GM12872 (cell line): Measurements from ENCODE around the gene RBM20.

Experiments
- CTCF ChIP-seq: IDR thresholded peaks from 3 replicates; pipeline ENCODE4 v1.5.1; 2011; ENCODE audit warnings: low read depth, mild to moderate bottlenecking, low read length, moderate library complexity; ENCODE audit not compliant: insufficient read depth

Gene RBM20

GRCh38 chr10:110681023-110681681 lies 37.0 kb downstream of the RBM20 start:
- peak; percentile 63 for TF ChIP-seq CTCF

GRCh38 chr10:110682348-110682747 lies 38.2 kb downstream of the RBM20 start:
- TF ChIP-seq CTCF, result no peak

- no peak for TF ChIP-seq CTCF
Measured at GRCh38 chr10:110684800-110685446, 40.8 kb downstream of the RBM20 start.

GRCh38 chr10:110686047-110686446 lies 41.9 kb downstream of the RBM20 start:
- no peak for TF ChIP-seq CTCF

DNA sequence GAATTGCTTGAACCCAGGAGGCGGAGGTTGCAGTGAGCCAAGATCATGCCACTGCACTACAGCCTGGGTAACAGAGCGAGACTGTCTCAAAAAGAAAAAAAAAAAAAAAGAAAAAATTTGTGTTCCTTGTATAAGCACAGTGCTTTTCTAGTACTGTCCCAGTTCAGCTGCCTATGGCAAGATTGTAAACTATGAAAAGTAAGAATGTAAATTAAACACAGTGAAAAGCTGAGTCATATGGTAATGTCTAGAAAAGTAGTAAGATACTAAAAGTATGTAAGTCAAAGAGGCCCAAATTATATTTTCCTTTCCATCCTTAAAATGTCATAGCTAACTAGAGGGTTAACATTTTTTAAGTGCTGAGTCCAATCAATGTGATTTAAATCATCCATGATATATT lies 42.8 kb downstream of the RBM20 start:
- TF ChIP-seq CTCF, result no peak

DNA sequence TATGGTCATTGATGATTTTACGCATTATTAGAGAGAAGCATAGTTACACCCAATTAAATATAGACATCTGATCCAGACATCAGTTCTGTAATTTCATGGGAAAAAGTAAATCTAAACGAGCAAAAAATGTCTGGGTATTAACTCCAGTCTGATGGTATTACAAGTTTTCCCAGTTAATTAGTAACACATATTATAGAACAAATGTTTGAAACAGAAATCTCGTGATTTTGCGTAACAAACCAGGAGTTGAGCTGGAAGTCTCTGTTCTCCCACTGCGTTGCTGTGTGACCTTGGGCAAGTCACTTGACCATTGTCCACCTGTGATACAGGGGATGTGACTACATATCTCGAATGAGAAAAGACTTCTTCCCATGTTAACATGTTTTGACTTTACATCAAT lies 43.3 kb downstream of the RBM20 start:
- TF ChIP-seq CTCF, result no peak

- no peak for TF ChIP-seq CTCF
Measured at GRCh38 chr10:110691139-110691538, 47.0 kb downstream of the RBM20 start.

- no peak for TF ChIP-seq CTCF
Measured at GRCh38 chr10:110694263-110694662, 50.1 kb downstream of the RBM20 start.
